Prostate gland (tissue), 2 donors: ENCODE measurements around the gene COL15A1.

Experiments
- CTCF ChIP-seq, 4 experiments: fragments of 200-600 bp in 2 of 4; fragments of 450-650 bp in 2 of 4; sonication (generic) in 2 of 4; IDR thresholded peaks; 1 replicate in 3 of 4; 2 replicates in 1 of 4; pipeline ENCODE4 v1.5.1; 2016 to 2019; ENCODE audit warnings: antibody characterized with exemption in 4 of 4, mild to moderate bottlenecking in 2 of 4, moderate library complexity in 2 of 4
- POLR2A ChIP-seq: fragments of 450-650 bp; IDR thresholded peaks from one replicate; pipeline ENCODE4 v1.6.1; 2016; ENCODE audit warnings: antibody characterized with exemption, mild to moderate bottlenecking
- POLR2AphosphoS5 ChIP-seq: sonication (generic); formaldehyde crosslinking; IDR thresholded peaks from one replicate; pipeline ENCODE4 v1.6.1; 2017; ENCODE audit warnings: antibody characterized with exemption

- TF ChIP-seq CTCF (IDR thresholded peaks at IDR 0.05) (no peak), POLR2AphosphoS5 (no peak), POLR2A (no peak)
Measured at GRCh38 chr9:98894171-98894570, 49.5 kb upstream of the COL15A1 start.
